ENCODE data around the gene RPS16.
A peak's percentile ranks its signal among the peaks of the same experiment; 100 is the strongest.

RPS16 gene

GRCh38 chr19:39475748-39476147 lies 40.0 kb upstream of the RPS16 start:
- H3K4me3 ChIP-seq (ENCODE audit: low read depth, low read length): no peak overlapping the region
- no peak for DNase-seq (ENCODE audit: low read depth)
- no peak for TF ChIP-seq CTCF (IDR thresholded peaks at IDR 0.05; ENCODE audit: control insufficient read depth, extremely low read depth, insufficient read depth)

- no peak for DNase-seq (ENCODE audit: low read depth)
- H3K4me3 ChIP-seq (ENCODE audit: low read depth, low read length): no peak overlapping the region
- peak; percentile 76 for TF ChIP-seq CTCF (IDR thresholded peaks at IDR 0.05; ENCODE audit: control insufficient read depth, extremely low read depth, insufficient read depth)
Observed at GRCh38 chr19:39474139-39474620, 38.4 kb upstream of the RPS16 start.

- no peak for TF ChIP-seq CTCF (IDR thresholded peaks at IDR 0.05; ENCODE audit: control insufficient read depth, extremely low read depth, insufficient read depth)
- no peak overlapping the region for H3K4me3 ChIP-seq (ENCODE audit: low read depth, low read length)
- DNase-seq (ENCODE audit: low read depth): no peak
Observed at GRCh38 chr19:39473443-39473960, 37.8 kb upstream of the RPS16 start.

- no peak for DNase-seq (ENCODE audit: low read depth)
- TF ChIP-seq CTCF (IDR thresholded peaks at IDR 0.05; ENCODE audit: control insufficient read depth, extremely low read depth, insufficient read depth): no peak
- H3K4me3 ChIP-seq (ENCODE audit: low read depth, low read length): no peak overlapping the region
Observed at GRCh38 chr19:39472746-39473442, 37.1 kb upstream of the RPS16 start.

- TF ChIP-seq CTCF (IDR thresholded peaks at IDR 0.05; ENCODE audit: control insufficient read depth, extremely low read depth, insufficient read depth): no peak
- no peak for DNase-seq (ENCODE audit: low read depth)
Observed at GRCh38 chr19:39471756-39472536, 36.2 kb upstream of the RPS16 start.

GRCh38 chr19:39470724-39471339 lies 35.1 kb upstream of the RPS16 start:
- no peak for DNase-seq (ENCODE audit: low read depth)
- TF ChIP-seq CTCF (IDR thresholded peaks at IDR 0.05; ENCODE audit: control insufficient read depth, extremely low read depth, insufficient read depth): no peak
- H3K4me3 ChIP-seq (ENCODE audit: low read depth, low read length): no peak overlapping the region

More at GRCh38 chr19:39471756-39472536, 36.2 kb upstream of the RPS16 start:
- no peak overlapping the region for H3K4me3 ChIP-seq (ENCODE audit: low read depth, low read length)

Data from LNCaP clone FGC (cell line).